GM23338 (cell line): ENCODE results near the gene U2AF1L4. TPM values are rescaled to one million over a fixed set of nuclear protein-coding genes. Genes with fewer than 3 reads are reported as not detected.

Source experiments
- ATAC-seq: fragments of 200-7000 bp; cut with Tn5 transposase; 3 replicates; pipeline ENCODE4 v1.9.1; 2020
- DNase-seq: peaks from one replicate; pipeline ENCODE4 v3.0.0-alpha.2; 2015; ENCODE audit warnings: low spot score
- H2AFZ ChIP-seq: fragments of 200-600 bp; sonication (generic); 2 replicates; pipeline ENCODE4 v1.8.0; 2016; ENCODE audit warnings: antibody characterized with exemption, mild to moderate bottlenecking, moderate library complexity
- H3F3A ChIP-seq: fragments of 200-600 bp; sonication (generic); replicated peaks from 2 replicates; pipeline ENCODE4 v1.8.0; 2017; ENCODE audit warnings: antibody characterized with exemption, mixed run types, low read depth
- H3K27ac ChIP-seq: fragments of 200-600 bp; sonication (generic); 2 replicates; pipeline ENCODE4 v1.6.1; 2016; ENCODE audit warnings: low read depth
- H3K27me3 ChIP-seq: fragments of 200-600 bp; sonication (generic); 2 replicates; pipeline ENCODE4 v1.8.0; 2016; ENCODE audit warnings: mild to moderate bottlenecking, mixed run types, moderate library complexity; ENCODE audit not compliant: insufficient read depth
- H3K36me3 ChIP-seq: fragments of 200-600 bp; sonication (generic); 2 replicates; pipeline ENCODE4 v1.8.0; 2016; ENCODE audit warnings: mild to moderate bottlenecking; ENCODE audit not compliant: insufficient read depth
- H3K4me1 ChIP-seq: fragments of 200-600 bp; sonication (generic); 2 replicates; pipeline ENCODE4 v1.8.0; 2016; ENCODE audit warnings: mild to moderate bottlenecking, moderate library complexity; ENCODE audit not compliant: insufficient read depth
- H3K4me2 ChIP-seq: fragments of 200-600 bp; sonication (generic); 2 replicates; pipeline ENCODE4 v1.7.1; 2017; ENCODE audit warnings: mixed run types
- H3K4me3 ChIP-seq: fragments of 200-600 bp; sonication (generic); 2 replicates; pipeline ENCODE4 v1.6.1; 2016; ENCODE audit warnings: mixed run types
- H3K79me2 ChIP-seq: fragments of 200-600 bp; sonication (generic); replicated peaks from 2 replicates; pipeline ENCODE4 v1.8.0; 2017; ENCODE audit warnings: mild to moderate bottlenecking; ENCODE audit not compliant: insufficient read depth
- H3K9me2 ChIP-seq: fragments of 200-600 bp; sonication (generic); 2 replicates; pipeline ENCODE4 v1.8.0; 2017; ENCODE audit not compliant: insufficient read depth
- H4K20me1 ChIP-seq: fragments of 200-600 bp; sonication (generic); replicated peaks from 2 replicates; pipeline ENCODE4 v1.8.0; 2017; ENCODE audit warnings: mild to moderate bottlenecking; ENCODE audit not compliant: insufficient read depth
- H3K27ac Mint-ChIP-seq: 2 replicates; pipeline ENCODE4 v1.8.0; 2020; ENCODE audit warnings: inconsistent platforms, mild to moderate bottlenecking, moderate library complexity, mixed read lengths
- H3K27me3 Mint-ChIP-seq: 3 replicates; pipeline ENCODE4 v1.8.0; 2022; ENCODE audit warnings: low read depth, mild to moderate bottlenecking, moderate library complexity, mixed read lengths, inconsistent platforms; ENCODE audit not compliant: insufficient read depth, poor library complexity
- H3K36me3 Mint-ChIP-seq: 3 replicates; pipeline ENCODE4 v1.8.0; 2021; ENCODE audit warnings: low read depth, mild to moderate bottlenecking, inconsistent platforms, moderate library complexity, mixed read lengths
- H3K4me1 Mint-ChIP-seq: 3 replicates; pipeline ENCODE4 v1.8.0; 2020; ENCODE audit warnings: mild to moderate bottlenecking, inconsistent platforms, mixed read lengths
- H3K4me3 Mint-ChIP-seq: 3 replicates; pipeline ENCODE4 v1.8.0; 2021; ENCODE audit warnings: moderate library complexity, mild to moderate bottlenecking, inconsistent platforms, mixed read lengths
- H3K9me3 Mint-ChIP-seq: 3 replicates; pipeline ENCODE4 v1.8.0; 2020; ENCODE audit warnings: moderate library complexity, mild to moderate bottlenecking, inconsistent platforms, mixed read lengths
- ETS1 ChIP-seq: IDR thresholded peaks from 2 replicates; pipeline ENCODE4 v1.6.1; 2016; ENCODE audit warnings: antibody characterized with exemption
- EZH2 ChIP-seq: fragments of 200-600 bp; sonication (generic); IDR thresholded peaks from one replicate; pipeline ENCODE4 v1.8.0; 2017; ENCODE audit warnings: antibody characterized with exemption, mild to moderate bottlenecking, low read depth; ENCODE audit not compliant: unreplicated experiment
- JUNB ChIP-seq: IDR thresholded peaks from one replicate; pipeline ENCODE4 v1.6.1; 2016; ENCODE audit warnings: antibody characterized with exemption; ENCODE audit not compliant: unreplicated experiment
- NANOG ChIP-seq: IDR thresholded peaks from 2 replicates; pipeline ENCODE4 v1.6.1; 2016; ENCODE audit warnings: antibody characterized with exemption, borderline replicate concordance
- STAT1 ChIP-seq: IDR thresholded peaks from one replicate; pipeline ENCODE4 v1.6.1; 2016; ENCODE audit warnings: antibody characterized with exemption; ENCODE audit not compliant: unreplicated experiment
- ZNF114 ChIP-seq: fragments of 250-450 bp; sonication (Bioruptor Pico); IDR thresholded peaks from 2 replicates; pipeline ENCODE4 v1.5.0; 2020; ENCODE audit warnings: mild to moderate bottlenecking, moderate library complexity
- ZNF331 ChIP-seq: fragments of 250-450 bp; sonication (Bioruptor Pico); IDR thresholded peaks from 2 replicates; pipeline ENCODE4 v1.5.0; 2020; ENCODE audit warnings: low read depth, mild to moderate bottlenecking, moderate library complexity
- ZNF462 ChIP-seq: fragments of 250-450 bp; sonication (Bioruptor Pico); IDR thresholded peaks from 2 replicates; pipeline ENCODE4 v1.5.0; 2020; ENCODE audit warnings: mild to moderate bottlenecking, moderate library complexity
- polyA plus RNA-seq: library from polyadenylated mRNA; unstranded; fragments of >200 nt; fragmentation: Nextera tagmentation; extraction: Ambion mirVana; gene quantifications from 2 replicates; pipeline ENCODE4 v1.2.1, GENCODE V29; 2016
- total RNA-seq: library from RNA; depleted of rRNA; stranded (reverse); fragments of >200 nt; shearing (Covaris generic); gene quantifications from 2 replicates; pipeline ENCODE4 v1.2.3, GENCODE V29; 2014
- TF ChIP-seq, protein P1 (sequence below): IDR thresholded peaks from one replicate; pipeline ENCODE4 v1.6.1; 2018; ENCODE audit warnings: antibody characterized with exemption; ENCODE audit not compliant: unreplicated experiment
- TF ChIP-seq, protein P2 (sequence below), 2 experiments: fragments of 200-600 bp in 1 of 2; sonication (generic) in 1 of 2; conservative IDR thresholded peaks; 2 replicates each; pipeline versions ENCODE4 v1.5.1 to v1.6.1; 2016 to 2017; ENCODE audit warnings: antibody characterized with exemption in 2 of 2, low read depth in 2 of 2, mild to moderate bottlenecking in 2 of 2, moderate library complexity in 1 of 2

U2AF1L4 gene
- total and polyA plus RNA-seq, 2 experiments from 2014 or later: 13.1 to 23.7 TPM

DNA sequence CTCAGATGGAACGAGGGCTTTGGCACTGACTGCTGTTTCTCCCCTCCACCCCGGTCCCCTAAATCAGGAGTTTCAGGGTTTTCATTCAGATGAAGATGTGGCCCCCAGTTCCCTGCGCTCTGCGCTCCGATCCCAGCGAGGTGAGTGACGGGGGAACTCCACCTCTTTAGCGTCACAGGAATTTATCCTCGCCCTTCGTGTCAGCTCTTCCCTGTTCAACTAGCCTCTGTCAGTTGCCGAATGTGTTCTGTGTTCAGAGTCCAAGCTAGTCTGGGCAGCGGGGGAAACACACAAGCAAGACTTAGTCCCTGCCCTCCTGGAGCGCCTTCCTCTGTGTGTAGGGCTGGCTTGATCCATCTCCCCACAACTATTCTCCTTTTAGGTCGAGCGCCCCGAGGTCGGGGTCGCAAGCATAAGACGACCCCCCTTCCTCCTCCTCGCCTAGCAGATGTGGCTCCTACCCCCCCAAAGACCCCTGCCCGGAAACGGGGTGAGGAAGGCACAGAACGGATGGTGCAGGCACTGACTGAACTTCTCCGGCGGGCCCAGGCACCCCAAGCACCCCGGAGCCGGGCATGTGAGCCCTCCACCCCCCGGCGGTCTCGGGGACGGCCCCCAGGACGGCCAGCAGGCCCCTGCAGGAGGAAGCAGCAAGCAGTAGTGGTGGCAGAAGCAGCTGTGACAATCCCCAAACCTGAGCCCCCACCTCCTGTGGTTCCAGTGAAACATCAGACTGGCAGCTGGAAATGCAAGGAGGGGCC, 25.6 kb downstream of the U2AF1L4 start:
- TF ChIP-seq ZNF331 (no peak), EZH2 (no peak), NANOG (no peak), ETS1 (no peak), ZNF462 (CRISPR knock-in tag) (no peak), STAT1 (no peak), JUNB (no peak), ZNF114 (no peak)
- TF ChIP-seq, protein P1, sequence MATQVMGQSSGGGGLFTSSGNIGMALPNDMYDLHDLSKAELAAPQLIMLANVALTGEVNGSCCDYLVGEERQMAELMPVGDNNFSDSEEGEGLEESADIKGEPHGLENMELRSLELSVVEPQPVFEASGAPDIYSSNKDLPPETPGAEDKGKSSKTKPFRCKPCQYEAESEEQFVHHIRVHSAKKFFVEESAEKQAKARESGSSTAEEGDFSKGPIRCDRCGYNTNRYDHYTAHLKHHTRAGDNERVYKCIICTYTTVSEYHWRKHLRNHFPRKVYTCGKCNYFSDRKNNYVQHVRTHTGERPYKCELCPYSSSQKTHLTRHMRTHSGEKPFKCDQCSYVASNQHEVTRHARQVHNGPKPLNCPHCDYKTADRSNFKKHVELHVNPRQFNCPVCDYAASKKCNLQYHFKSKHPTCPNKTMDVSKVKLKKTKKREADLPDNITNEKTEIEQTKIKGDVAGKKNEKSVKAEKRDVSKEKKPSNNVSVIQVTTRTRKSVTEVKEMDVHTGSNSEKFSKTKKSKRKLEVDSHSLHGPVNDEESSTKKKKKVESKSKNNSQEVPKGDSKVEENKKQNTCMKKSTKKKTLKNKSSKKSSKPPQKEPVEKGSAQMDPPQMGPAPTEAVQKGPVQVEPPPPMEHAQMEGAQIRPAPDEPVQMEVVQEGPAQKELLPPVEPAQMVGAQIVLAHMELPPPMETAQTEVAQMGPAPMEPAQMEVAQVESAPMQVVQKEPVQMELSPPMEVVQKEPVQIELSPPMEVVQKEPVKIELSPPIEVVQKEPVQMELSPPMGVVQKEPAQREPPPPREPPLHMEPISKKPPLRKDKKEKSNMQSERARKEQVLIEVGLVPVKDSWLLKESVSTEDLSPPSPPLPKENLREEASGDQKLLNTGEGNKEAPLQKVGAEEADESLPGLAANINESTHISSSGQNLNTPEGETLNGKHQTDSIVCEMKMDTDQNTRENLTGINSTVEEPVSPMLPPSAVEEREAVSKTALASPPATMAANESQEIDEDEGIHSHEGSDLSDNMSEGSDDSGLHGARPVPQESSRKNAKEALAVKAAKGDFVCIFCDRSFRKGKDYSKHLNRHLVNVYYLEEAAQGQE: no peak
- TF ChIP-seq, protein P2, sequence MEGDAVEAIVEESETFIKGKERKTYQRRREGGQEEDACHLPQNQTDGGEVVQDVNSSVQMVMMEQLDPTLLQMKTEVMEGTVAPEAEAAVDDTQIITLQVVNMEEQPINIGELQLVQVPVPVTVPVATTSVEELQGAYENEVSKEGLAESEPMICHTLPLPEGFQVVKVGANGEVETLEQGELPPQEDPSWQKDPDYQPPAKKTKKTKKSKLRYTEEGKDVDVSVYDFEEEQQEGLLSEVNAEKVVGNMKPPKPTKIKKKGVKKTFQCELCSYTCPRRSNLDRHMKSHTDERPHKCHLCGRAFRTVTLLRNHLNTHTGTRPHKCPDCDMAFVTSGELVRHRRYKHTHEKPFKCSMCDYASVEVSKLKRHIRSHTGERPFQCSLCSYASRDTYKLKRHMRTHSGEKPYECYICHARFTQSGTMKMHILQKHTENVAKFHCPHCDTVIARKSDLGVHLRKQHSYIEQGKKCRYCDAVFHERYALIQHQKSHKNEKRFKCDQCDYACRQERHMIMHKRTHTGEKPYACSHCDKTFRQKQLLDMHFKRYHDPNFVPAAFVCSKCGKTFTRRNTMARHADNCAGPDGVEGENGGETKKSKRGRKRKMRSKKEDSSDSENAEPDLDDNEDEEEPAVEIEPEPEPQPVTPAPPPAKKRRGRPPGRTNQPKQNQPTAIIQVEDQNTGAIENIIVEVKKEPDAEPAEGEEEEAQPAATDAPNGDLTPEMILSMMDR (conservative IDR thresholded peaks at IDR 0.05; ENCODE audit: low read depth in 2 of 2): no peak
- Mint-ChIP-seq H3K27me3 (peaks cover 32% of the 10 kb centered on the region), H3K36me3 (peaks cover 39% of the 10 kb centered on the region), H3K4me1 (peaks cover 25% of the 10 kb centered on the region), H3K27ac (no peak overlapping the region), H3K9me3 (no peaks in the 10 kb centered on the region; the same call in 2 of the 3 replicates), H3K4me3 (peak overlapping the region; percentile 85)
- 0 out of 2 replicates have a peak, but pooled peaks cover 8% of the 10 kb centered on the region for H3K36me3 ChIP-seq
- H2AFZ ChIP-seq: no peak overlapping the region
- no peaks in the 10 kb centered on the region for H3K27me3 ChIP-seq
- H3K27ac ChIP-seq: no peak overlapping the region
- H3K4me1 ChIP-seq: peaks cover 24% of the 10 kb centered on the region
- peaks cover 10% of the 10 kb centered on the region; the same call in 1 of the 2 replicates for H3F3A ChIP-seq
- peak overlapping the region; percentile 83 for H3K4me3 ChIP-seq
- H3K79me2 ChIP-seq: peaks cover 21% of the 10 kb centered on the region
- peaks cover 11% of the 10 kb centered on the region for H4K20me1 ChIP-seq
- H3K9me2 ChIP-seq: no peaks in the 10 kb centered on the region
- ATAC-seq (no peak), DNase-seq (no peak)
- peak overlapping the region; percentile 97 for H3K4me2 ChIP-seq
